ENCODE measurements around the gene PRMT7.
A peak's percentile ranks its signal among the peaks of the same experiment; 100 is the strongest.

The PRMT7 gene

GRCh38 chr16:68348639-68349445, 38.0 kb downstream of the PRMT7 start:
- DNase-seq: no peak

DNA sequence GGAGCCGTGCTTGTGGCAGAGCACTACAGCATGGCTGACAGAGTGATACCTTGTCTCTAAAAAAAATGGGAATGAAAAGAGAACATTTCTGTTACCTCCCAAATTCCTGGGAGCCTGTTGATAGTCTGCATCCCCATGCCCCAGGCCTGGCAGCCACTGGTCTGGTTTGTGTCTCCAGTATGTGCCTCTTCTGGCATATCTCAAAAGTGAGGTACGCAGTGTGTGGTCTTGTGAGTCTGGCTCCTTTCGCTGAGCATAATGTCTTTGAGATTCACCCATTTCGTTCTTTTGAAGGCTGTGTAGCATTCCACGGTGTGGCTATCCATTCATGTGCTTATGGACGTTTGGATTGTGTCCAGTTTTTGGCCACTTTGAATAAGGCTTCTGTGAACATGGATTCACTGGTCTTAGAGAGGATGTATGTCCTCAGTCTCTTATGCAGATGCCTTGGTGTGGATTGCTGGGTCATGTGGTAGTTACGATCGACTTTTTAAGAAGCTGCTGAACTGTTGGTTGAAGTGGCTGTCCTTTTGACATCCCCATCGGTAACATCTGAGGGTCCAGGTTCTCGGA, 39.1 kb downstream of the PRMT7 start:
- no peak for DNase-seq

GRCh38 chr16:68350813-68351350, 40.1 kb downstream of the PRMT7 start:
- no peak for DNase-seq

DNA sequence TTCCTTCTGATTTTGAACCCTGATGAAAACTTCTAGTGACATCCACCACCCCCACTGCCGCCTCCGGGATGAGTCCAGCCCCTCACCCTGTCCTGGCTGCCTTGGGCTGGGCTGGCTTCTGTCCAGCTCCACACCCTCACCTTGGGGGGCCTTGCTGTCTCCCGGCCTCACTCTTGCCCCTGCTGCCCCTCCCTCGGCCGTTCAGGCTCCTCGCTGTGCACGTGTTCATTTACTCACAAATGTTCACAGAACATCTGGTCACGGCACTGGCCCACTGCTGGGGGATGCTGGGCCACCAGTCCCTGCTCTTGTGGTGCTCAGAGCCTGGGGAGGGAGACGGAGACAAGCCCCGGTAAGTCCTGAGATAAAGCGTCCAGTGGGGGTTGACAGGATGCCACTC, 40.6 kb downstream of the PRMT7 start:
- no peak for DNase-seq

DNA sequence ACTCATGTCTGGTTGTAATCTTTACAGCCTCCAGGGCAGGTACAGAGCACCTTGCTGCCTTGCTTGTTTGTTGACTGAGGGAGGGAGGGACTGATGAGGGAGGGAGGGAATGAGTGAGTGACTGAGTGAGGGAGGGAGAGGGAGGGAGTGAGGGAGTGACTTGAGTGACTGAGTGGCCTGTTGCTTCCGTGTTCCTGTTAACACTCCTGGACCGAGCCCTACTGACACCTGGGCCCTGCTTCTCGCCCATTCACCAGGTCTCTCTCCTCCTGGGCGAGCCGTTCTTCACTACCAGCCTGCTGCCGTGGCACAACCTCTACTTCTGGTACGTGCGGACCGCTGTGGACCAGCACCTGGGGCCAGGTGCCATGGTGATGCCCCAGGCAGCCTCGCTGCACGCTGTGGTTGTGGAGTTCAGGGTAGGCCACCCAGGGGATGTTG, 41.2 kb downstream of the PRMT7 start:
- no peak for DNase-seq

DNA sequence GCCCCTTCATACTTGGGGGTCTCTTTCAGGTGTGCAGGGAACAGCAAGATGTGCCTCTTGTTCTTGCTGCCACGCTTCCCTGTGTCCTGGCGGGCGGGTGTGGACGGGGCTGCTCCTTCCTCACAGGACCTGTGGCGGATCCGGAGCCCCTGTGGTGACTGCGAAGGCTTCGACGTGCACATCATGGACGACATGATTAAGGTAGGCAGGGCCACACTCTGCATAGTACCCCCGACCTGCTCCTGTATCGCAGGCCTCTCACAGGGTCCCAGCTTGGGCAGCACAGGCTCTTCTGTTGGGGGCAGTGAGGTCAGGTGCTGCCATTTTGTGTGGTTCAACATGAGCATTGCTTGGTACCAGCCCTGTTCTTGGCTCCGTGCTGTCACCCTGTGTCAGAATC, 42.5 kb downstream of the PRMT7 start:
- no peak for DNase-seq

GRCh38 chr16:68354816-68355215, 44.0 kb downstream of the PRMT7 start:
- DNase-seq: no peak

GRCh38 chr16:68355447-68356248, 44.8 kb downstream of the PRMT7 start:
- no peak for DNase-seq

DNA sequence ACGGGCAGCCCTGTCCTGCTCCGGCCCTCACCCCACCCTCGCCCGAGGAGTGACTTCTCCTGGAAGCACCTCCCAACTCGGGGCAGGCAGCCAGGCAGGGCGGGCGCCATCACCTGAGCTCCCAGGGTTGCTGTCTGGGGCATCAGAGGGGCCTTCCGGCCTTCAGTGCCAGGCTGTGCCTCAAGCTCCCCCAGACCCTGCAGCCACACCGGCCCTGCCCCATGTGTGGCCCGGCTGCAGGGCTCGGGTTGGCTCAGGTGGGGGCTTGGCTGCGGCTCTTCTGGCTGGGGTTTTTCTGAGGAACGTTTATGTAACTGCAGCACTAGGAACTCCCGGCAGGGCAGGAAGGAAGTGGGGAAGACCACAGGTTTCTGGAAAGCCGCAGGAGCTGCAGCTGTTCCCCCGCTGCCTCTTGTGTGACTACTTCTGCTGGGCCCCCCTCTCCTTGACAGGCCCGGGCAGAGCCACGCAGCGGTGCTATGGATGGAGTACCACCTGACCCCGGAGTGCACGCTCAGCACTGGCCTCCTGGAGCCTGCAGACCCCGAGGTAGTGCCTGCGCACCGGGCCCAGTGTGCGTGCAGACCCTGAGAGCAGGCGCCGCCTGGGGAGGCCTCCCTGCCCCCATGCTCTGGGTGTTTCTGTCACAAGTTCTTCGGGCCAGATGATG, 45.6 kb downstream of the PRMT7 start:
- DNase-seq: peak; percentile 70

GRCh38 chr16:68356919-68357286, 46.1 kb downstream of the PRMT7 start:
- no peak for DNase-seq

GRCh38 chr16:68357521-68357922, 46.7 kb downstream of the PRMT7 start:
- DNase-seq: no peak

- no peak for DNase-seq
Measured at GRCh38 chr16:68357923-68358322, 47.1 kb downstream of the PRMT7 start.

DNA sequence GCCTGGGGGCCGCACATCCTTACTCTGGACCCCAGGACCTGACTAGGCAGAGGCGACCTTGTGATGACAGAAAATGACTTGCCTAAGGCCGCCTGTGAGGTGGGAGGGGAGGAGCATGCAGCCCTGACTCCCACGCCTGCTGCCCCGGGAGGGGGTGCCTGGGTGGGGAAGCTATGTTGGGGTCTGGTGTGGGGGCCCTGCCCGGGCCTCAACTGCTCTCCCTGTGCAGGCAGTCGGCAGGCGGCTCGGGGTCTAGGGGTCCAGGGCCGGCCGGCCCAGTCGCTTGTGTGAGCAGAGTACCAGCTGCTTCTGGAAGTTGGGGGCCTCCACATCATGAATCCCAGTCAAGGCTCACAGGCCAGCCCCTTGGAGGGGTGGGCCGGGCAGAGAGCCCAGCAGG, 48.1 kb downstream of the PRMT7 start:
- no peak for DNase-seq

DNA sequence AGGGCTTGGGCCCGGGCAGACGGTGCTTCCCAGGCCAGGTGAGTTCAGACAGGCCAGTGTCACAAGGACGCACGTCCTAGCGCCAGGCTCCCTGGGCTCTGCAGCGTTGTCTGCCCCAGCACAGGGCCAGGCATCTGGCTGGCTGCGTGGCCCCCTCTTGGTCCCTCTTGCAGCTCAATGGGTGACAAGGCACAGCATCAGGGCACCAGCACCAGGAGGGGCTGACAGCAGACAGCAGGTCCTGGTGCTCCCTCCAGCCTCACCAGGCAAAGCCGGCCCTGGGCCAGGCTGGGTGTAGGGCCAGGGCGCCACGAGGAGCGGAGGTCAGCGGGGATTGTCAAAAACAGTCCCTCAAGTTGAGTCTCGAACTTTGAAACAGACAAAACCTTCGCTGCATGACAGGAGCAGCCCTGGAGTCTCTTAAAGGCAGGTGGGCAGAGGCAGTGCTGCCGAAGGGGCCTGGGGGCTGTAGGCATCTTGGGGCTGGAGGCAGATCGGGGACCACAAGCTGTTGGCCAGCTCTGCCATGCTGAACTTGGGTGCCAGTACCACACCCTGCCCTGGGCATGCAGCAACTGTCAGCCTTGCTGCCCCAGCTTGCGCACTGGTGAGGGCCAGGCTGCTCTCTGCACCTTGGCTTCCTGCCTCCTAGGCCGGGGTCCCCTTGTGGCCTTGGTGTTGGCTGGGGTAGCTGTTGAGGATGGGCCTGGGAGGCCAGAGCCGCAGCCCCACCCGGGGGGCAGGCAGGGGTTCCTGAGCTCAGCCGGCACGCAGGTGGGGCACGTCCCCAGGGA, 48.8 kb downstream of the PRMT7 start:
- DNase-seq: no peak

DNA sequence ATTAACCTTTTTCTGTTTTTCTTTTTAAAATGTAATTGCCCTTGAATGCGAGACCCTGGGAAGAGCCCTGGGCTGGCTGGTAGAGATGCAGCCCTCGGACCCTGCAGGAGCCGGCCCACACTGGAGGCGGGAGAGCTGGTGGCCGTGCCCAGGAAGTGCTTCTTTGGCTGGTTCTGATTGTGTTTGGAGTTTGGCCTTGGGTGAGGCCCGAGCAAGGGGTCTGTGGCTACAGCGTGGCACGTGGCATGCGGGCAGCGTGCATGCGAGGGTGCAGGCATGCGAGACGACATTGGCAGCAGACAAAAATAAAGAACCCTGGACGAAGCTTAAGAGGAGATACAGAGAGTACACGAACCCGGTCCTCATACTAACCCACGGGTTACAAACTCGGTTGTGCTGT, 49.7 kb downstream of the PRMT7 start:
- DNase-seq: no peak

DNA sequence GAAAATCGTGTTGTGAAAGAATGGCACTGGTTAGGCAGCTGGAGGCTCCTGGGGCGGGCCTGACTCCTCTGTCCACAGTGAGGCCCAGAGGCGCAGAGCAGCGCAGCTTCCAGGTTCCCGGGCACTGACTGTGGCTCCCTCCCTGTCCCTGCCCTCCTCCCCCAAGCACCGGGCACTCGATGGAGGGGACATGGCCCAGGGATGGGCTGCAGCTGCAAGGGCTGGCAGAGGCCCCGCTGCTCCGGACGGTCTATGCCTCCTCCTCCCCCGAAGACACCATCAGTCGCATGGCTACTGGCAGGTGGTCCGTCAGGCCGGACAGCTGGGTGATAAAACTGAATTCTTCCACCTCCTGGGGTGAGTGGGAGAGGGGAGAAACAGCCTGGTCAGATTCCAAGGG, 50.1 kb downstream of the PRMT7 start:
- DNase-seq: no peak

GRCh38 chr16:68361485-68361884, 50.7 kb downstream of the PRMT7 start:
- no peak for DNase-seq

- DNase-seq: no peak
Measured at GRCh38 chr16:68362262-68362913, 51.6 kb downstream of the PRMT7 start.

- DNase-seq: no peak
Measured at GRCh38 chr16:68362947-68363657, 52.3 kb downstream of the PRMT7 start.

DNA sequence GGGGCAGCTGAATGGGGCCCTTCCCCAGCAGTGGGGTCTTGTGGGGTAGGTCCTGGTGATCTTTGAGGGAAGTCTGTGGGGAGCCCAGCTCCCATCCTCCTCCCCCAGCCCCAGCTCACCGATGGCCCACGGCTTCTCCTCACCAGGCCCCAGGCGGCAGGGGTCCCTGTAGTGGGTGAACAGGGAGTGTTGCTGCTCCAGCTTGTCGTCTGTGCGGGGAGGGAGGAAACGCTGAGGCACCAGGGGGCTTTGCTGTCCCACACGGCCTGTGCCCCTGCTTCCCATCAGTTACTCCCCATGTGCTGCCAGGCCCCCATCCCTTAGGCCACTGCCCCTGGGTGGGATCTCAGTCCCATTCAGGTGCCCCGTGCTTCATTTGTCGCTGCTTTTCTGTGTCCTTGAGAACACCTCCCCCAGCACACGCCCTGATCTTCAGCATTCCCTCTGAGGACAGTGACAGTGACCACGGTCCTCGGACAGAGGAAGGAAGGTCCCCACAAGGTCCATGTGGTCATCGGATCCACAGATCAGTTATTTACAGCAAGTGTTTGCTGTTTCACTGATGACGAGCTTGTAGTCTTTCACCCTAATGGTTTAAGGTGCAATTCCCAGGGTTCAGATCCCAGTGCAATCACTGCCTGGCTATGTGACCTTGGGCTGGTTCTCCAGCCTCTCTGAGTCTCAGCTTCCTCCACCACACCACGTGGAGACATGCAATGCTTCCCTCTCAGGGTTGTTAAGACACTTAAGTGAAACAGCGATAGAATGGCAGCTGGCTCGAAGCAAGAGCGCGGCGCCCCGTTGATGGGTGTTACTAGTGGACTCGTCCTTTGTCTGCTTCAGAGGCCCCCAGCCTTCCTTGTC, 53.1 kb downstream of the PRMT7 start:
- DNase-seq: no peak

Data from CD4-positive, alpha-beta T cell treated with Interleukin-12 subunit alpha and Interleukin-12 subunit beta, for 1 hour (primary cell).